K562 (cell line): ENCODE results near the gene FOXL3. TPM values are rescaled to one million over a fixed set of nuclear protein-coding genes. Genes with fewer than 3 reads are reported as not detected.

ENCODE experiments used
- ATAC-seq: fragments of 200-7000 bp; cut with Tn5 transposase; 3 replicates; pipeline ENCODE4 v1.9.1; 2020; ENCODE audit warnings: moderate library complexity
- BruUV-seq: library from RNA; stranded (reverse); fragments of 400-500 nt; replicated peaks from 2 replicates; lab custom pipeline; 2021; lab: Mats Ljungman, UMichigan
- CTCF ChIA-PET: fragments of 300-600 bp; formaldehyde crosslinking; extraction: SDS; loops from one replicate; lab custom pipeline; 2021; ENCODE audit warnings: low intra/inter-chr PET ratio; lab: Yijun Ruan, JAX
- POLR2A ChIA-PET: fragments of 300-600, 350-650 bp; sonication (Branson Sonifier 250); formaldehyde crosslinking; extraction: SDS; loops from one replicate; lab custom pipeline; 2021; ENCODE audit warnings: antibody characterized with exemption, inconsistent platforms; lab: Yijun Ruan, JAX
- DNase-seq, 4 experiments: peaks; one replicate each; pipeline versions ENCODE4 v3.0.0 to v3.0.0-alpha.2; 2011 to 2018; ENCODE audit warnings: low spot score in 3 of 4, mixed read lengths in 3 of 4; ENCODE audit errors: extremely low read depth in 1 of 4
- FAIRE-seq: peaks from 2 replicates; lab custom pipeline; 2011; peaks lifted over from hg19 to GRCh38; lab: Jason Lieb, UNC
- H2AFZ ChIP-seq: 2 replicates; pipeline ENCODE4 v1.6.0; 2011; ENCODE audit warnings: low read depth, low read length, control low read depth, inconsistent platforms
- H3K27ac ChIP-seq: fragments of 200-600 bp; 3 replicates; pipeline ENCODE4 v1.8.0; 2011; ENCODE audit warnings: low read depth, mild to moderate bottlenecking, control low read depth, inconsistent platforms, low read length, moderate library complexity, mixed read lengths; ENCODE audit errors: extremely low read depth
- H3K27me3 ChIP-seq, 2 experiments: fragments of 300-600 bp in 1 of 2; 2 replicates in 1 of 2; 3 replicates in 1 of 2; pipeline versions ENCODE4 v1.6.0 to v1.8.0; 2011; ENCODE audit warnings: inconsistent platforms in 2 of 2, low read length in 2 of 2, mild to moderate bottlenecking in 1 of 2, mixed read lengths in 1 of 2, moderate library complexity in 1 of 2; ENCODE audit not compliant: control insufficient read depth in 2 of 2, insufficient read depth in 2 of 2
- H3K36me3 ChIP-seq: fragments of 300-600 bp; 3 replicates; pipeline ENCODE4 v1.8.0; 2011; ENCODE audit warnings: mild to moderate bottlenecking, low read length, inconsistent platforms; ENCODE audit not compliant: control insufficient read depth, insufficient read depth
- H3K4me1 ChIP-seq, 2 experiments: fragments of 200-600 bp in 1 of 2; replicated peaks in 1 of 2; 2 replicates in 1 of 2; 3 replicates in 1 of 2; pipeline versions ENCODE4 v1.5.1 to v1.8.0; 2011; ENCODE audit warnings: inconsistent platforms in 2 of 2, low read length in 2 of 2, mild to moderate bottlenecking in 1 of 2, mixed read lengths in 1 of 2, moderate library complexity in 1 of 2; ENCODE audit not compliant: control insufficient read depth in 2 of 2, insufficient read depth in 2 of 2
- H3K4me2 ChIP-seq: 2 replicates; pipeline ENCODE4 v1.6.1; 2011; ENCODE audit warnings: low read length, control low read depth, inconsistent platforms, mixed read lengths; ENCODE audit not compliant: insufficient read depth
- H3K4me3 ChIP-seq: fragments of 200-600 bp; sonication (generic), shearing (Covaris generic); 2 replicates; pipeline ENCODE4 v1.5.1; 2016; ENCODE audit warnings: control low read depth, inconsistent platforms
- H3K79me2 ChIP-seq: fragments of 200-600 bp; 3 replicates; pipeline ENCODE4 v1.8.0; 2011; ENCODE audit warnings: low read length, inconsistent platforms; ENCODE audit not compliant: control insufficient read depth, insufficient read depth
- H3K9ac ChIP-seq, 2 experiments: 2 replicates each; pipeline versions ENCODE4 v1.6.0 to v1.6.1; 2011; ENCODE audit warnings: low read depth in 2 of 2, low read length in 2 of 2, control low read depth in 1 of 2, inconsistent platforms in 1 of 2, mild to moderate bottlenecking in 1 of 2, mixed read lengths in 1 of 2; ENCODE audit not compliant: insufficient read depth in 1 of 2
- H3K9me1 ChIP-seq: one replicate; pipeline ENCODE4 v1.6.0; 2011; ENCODE audit warnings: inconsistent platforms, mild to moderate bottlenecking, low read length, moderate library complexity; ENCODE audit not compliant: control insufficient read depth, insufficient read depth
- H3K9me3 ChIP-seq: replicated peaks from 2 replicates; pipeline ENCODE4 v1.5.1; 2011; ENCODE audit warnings: low read depth, low read length, inconsistent platforms; ENCODE audit not compliant: control insufficient read depth, insufficient read depth
- H4K20me1 ChIP-seq: replicated peaks from 2 replicates; pipeline ENCODE4 v1.6.1; 2011; ENCODE audit warnings: low read length, inconsistent platforms, mixed read lengths; ENCODE audit not compliant: control insufficient read depth, insufficient read depth
- E2F4 ChIP-seq: sonication (generic); formaldehyde crosslinking; IDR thresholded peaks from 2 replicates; pipeline ENCODE4 v1.8.0; 2022; ENCODE audit warnings: mild to moderate bottlenecking, low read depth, missing genetic modification reagents
- E2F6 ChIP-seq, 2 experiments: IDR thresholded peaks; 2 replicates each; pipeline ENCODE4 v1.6.1; 2011; ENCODE audit warnings: borderline replicate concordance in 1 of 2, control low read depth in 1 of 2, low read depth in 1 of 2, low read length in 1 of 2, mild to moderate bottlenecking in 1 of 2, mixed read lengths in 1 of 2, moderate library complexity in 1 of 2; ENCODE audit not compliant: insufficient read depth in 1 of 2, insufficient read length in 1 of 2, poor library complexity in 1 of 2, severe bottlenecking in 1 of 2; ENCODE audit errors: extremely low read depth in 1 of 2
- EGR1 ChIP-seq: fragments of 450-650 bp; conservative IDR thresholded peaks from 2 replicates; pipeline ENCODE4 v1.6.1; 2017; ENCODE audit warnings: mild to moderate bottlenecking
- GABPA ChIP-seq: fragments of 200-800 bp; sonication (Bioruptor generic); conservative IDR thresholded peaks from 2 replicates; pipeline ENCODE4 v1.6.1; 2016; ENCODE audit warnings: low read depth, missing genetic modification characterization, missing compliant biosample characterization
- MYC ChIP-seq, 2 experiments: fragments of 250-450 bp in 1 of 2; sonication (Bioruptor Pico) in 1 of 2; IDR thresholded peaks; 2 replicates each; pipeline versions ENCODE4 v1.5.1 to v1.6.1; 2012 to 2021; ENCODE audit warnings: low read depth in 2 of 2, borderline replicate concordance in 1 of 2, improper control_type of control experiment in 1 of 2, low read length in 1 of 2, mild to moderate bottlenecking in 1 of 2, moderate library complexity in 1 of 2
- PTRF ChIP-seq: fragments of 450-650 bp; IDR thresholded peaks from 2 replicates; pipeline ENCODE4 v1.6.1; 2016; ENCODE audit warnings: mild to moderate bottlenecking, missing genetic modification characterization, missing compliant biosample characterization
- SAFB ChIP-seq: fragments of 200-400 bp; formaldehyde crosslinking; IDR thresholded peaks from 2 replicates; pipeline ENCODE4 v1.6.1; 2017; ENCODE audit warnings: low read depth, low read length, borderline replicate concordance
- SMAD1 ChIP-seq: fragments of 150-350 bp; IDR thresholded peaks from 2 replicates; pipeline ENCODE4 v1.6.1; 2014; ENCODE audit warnings: low read length, low read depth; ENCODE audit not compliant: partially characterized antibody
- XRCC3 ChIP-seq: fragments of 450-650 bp; IDR thresholded peaks from 2 replicates; pipeline ENCODE4 v1.6.1; 2017; ENCODE audit warnings: mild to moderate bottlenecking, moderate library complexity
- ZBTB8A ChIP-seq: fragments of 450-650 bp; IDR thresholded peaks from 2 replicates; pipeline ENCODE4 v1.6.1; 2018; ENCODE audit warnings: mild to moderate bottlenecking, moderate library complexity; ENCODE audit not compliant: partially characterized antibody
- ZNF239 ChIP-seq: fragments of 250-450 bp; sonication (Bioruptor Pico); IDR thresholded peaks from 2 replicates; pipeline ENCODE4 v1.4.0; 2020; ENCODE audit warnings: mild to moderate bottlenecking
- ZNF41 ChIP-seq: fragments of 250-450 bp; sonication (Bioruptor Pico); conservative IDR thresholded peaks from 2 replicates; pipeline ENCODE4 v1.4.0; 2020; ENCODE audit warnings: mild to moderate bottlenecking
- WGBS: fragments of 100-300 bp; shearing (Covaris generic); methylation state at CpG from one replicate; pipeline ENCODE4 v1.1.6; 2016; ENCODE audit warnings: low coverage, mixed read lengths; ENCODE audit not compliant: insufficient coverage; ENCODE audit errors: missing lambda C conversion rate; 5-methylcytosine and 5-hydroxymethylcytosine counted together
- in situ Hi-C: fragments of 300-500 bp; cut with MboI; formaldehyde crosslinking; loops from 4 replicates; pipeline ENCODE4 v1.15.0; 2018; ENCODE audit warnings: inconsistent platforms, mixed read lengths
- intact Hi-C: fragments of 100-400 bp; cut with micrococcal nuclease; formaldehyde crosslinking; loops from 2 replicates; pipeline ENCODE4 v1.14.2; 2022
- polyA plus RNA-seq, 8 experiments: library from polyadenylated mRNA; depleted of rRNA in 4 of 8; stranded (reverse) in 5 of 8; unstranded in 3 of 8; fragments of >200 nt; fragmentation: Nextera tagmentation in 2 of 8; fragmentation: Illumina TruSeq in 1 of 8; extraction: Ambion mirVana in 2 of 8; extraction: Trizol in 1 of 8; gene quantifications; 2 replicates each; pipeline versions ENCODE4 v1.2.1 to v1.2.3, GENCODE V29; 2011 to 2014; ENCODE audit warnings: inconsistent platforms in 1 of 8, missing spikeins in 1 of 8
- total RNA-seq, 7 experiments: library from RNA; depleted of rRNA in 6 of 7; stranded (reverse); fragments of >200 nt in 6 of 7; fragmentation: Illumina TruSeq in 2 of 7; extraction: Trizol in 2 of 7; gene quantifications; 2 replicates each; pipeline versions ENCODE4 v1.2.1 to v1.2.3, GENCODE V29; 2011 to 2021; ENCODE audit warnings: low replicate concordance in 1 of 7

FOXL3 gene
- total and polyA plus RNA-seq, 9 of the 15 experiments (the other 6 are each of a cell fraction or from before 2014, with no cell fraction given): not detected

GRCh38 chr7:324011-324410 lies 34.0 kb downstream of the FOXL3 start:
- intact Hi-C loops: loop anchor here (5.0 to 10.0 kb wide), 2 partner anchors 453 to 851 kb away; no protein-coding TSS in a partner anchor
- ATAC-seq: no peak
- FAIRE-seq: no peak
- CTCF ChIA-PET: no interaction called here
- no peak for DNase-seq
- no peak overlapping the region for H3K9ac ChIP-seq
- H3K27me3 ChIP-seq: peaks cover 41 to 64% of the 10 kb centered on the region in 2 experiments
- POLR2A ChIA-PET: no interaction called here
- H3K36me3 ChIP-seq: no peaks in the 10 kb centered on the region
- no peak overlapping the region for H3K4me3 ChIP-seq
- no peak overlapping the region for H3K4me2 ChIP-seq
- no peaks in the 10 kb centered on the region; the same call in 1 of the 2 replicates for H4K20me1 ChIP-seq
- TF ChIP-seq SAFB (no peak), E2F4 (CRISPR knock-in tag) (no peak), E2F6 (IDR thresholded peaks at IDR 0.05; ENCODE audit: borderline replicate concordance in 1 of 2, extremely low read depth in 1 of 2, insufficient read depth in 1 of 2, insufficient read length in 1 of 2, low read depth in 1 of 2, low read length in 1 of 2, poor library complexity in 1 of 2, severe bottlenecking in 1 of 2) (no peak), ZNF41 (CRISPR knock-in tag) (no peak), EGR1 (no peak), SMAD1 (no peak), ZBTB8A (no peak), MYC (IDR thresholded peaks at IDR 0.05; ENCODE audit: low read depth, low read length) (no peak), MYC (CRISPR knock-in tag; IDR thresholded peaks at IDR 0.05; ENCODE audit: borderline replicate concordance, low read depth) (no peak), XRCC3 (no peak), GABPA (tag) (no peak), ZNF239 (CRISPR knock-in tag) (no peak), PTRF (tag) (no peak)
- peaks cover 3% of the 10 kb centered on the region; the same call in 1 of the 2 replicates for H3K9me3 ChIP-seq
- 3% methylated on average over 8 of the region's 8 CpGs for WGBS
- H2AFZ ChIP-seq: no peak overlapping the region
- H3K79me2 ChIP-seq: no peaks in the 10 kb centered on the region
- H3K4me1 ChIP-seq: peaks cover 0 to 15% of the 10 kb centered on the region in 2 experiments; a peak in 2 of 5 replicates
- no peaks in the 10 kb centered on the region for H3K9me1 ChIP-seq
- in situ Hi-C loops: no loop called here
- H3K27ac ChIP-seq: no peak overlapping the region
- BruUV-seq: no TSS peak
